ENCODE data around the gene BRIP1.

GRCh38 chr17:61650749-61651148 lies 212.6 kb downstream of the BRIP1 start:
- TF ChIP-seq EZH2 (IDR thresholded peaks at IDR 0.05; ENCODE audit: insufficient read depth, poor library complexity, severe bottlenecking) (no peak), EZH2phosphoT487 (IDR thresholded peaks at IDR 0.05; ENCODE audit: insufficient read depth, low read depth) (no peak)

All from GM23248 (cell line).